HL-60 (cell line): ENCODE data around the gene SLC22A7.

ENCODE experiments used
- CTCF ChIP-seq: IDR thresholded peaks from one replicate; pipeline ENCODE4 v1.5.1; 2011; ENCODE audit warnings: low read length, control low read depth, inconsistent platforms; ENCODE audit not compliant: insufficient read depth
- POLR2AphosphoS5 ChIP-seq: IDR thresholded peaks from 2 replicates; pipeline ENCODE4 v1.6.1; 2012; ENCODE audit warnings: low read depth
- REST ChIP-seq: IDR thresholded peaks from 2 replicates; pipeline ENCODE4 v1.6.1; 2012; ENCODE audit warnings: low read depth; ENCODE audit not compliant: insufficient replicate concordance

GRCh38 chr6:43295456-43295855 lies 2.6 kb upstream of the SLC22A7 start:
- TF ChIP-seq CTCF (no peak), REST (no peak), POLR2AphosphoS5 (no peak)
